SK-N-SH (cell line): ENCODE data around the gene TRAF4. TPM values are rescaled to one million over a fixed set of nuclear protein-coding genes. Genes with fewer than 3 reads are reported as not detected.
A peak's percentile ranks its signal among the peaks of the same experiment; 100 is the strongest.

Experiments
- CTCF ChIA-PET: fragments of 300-600, 350-600 bp; formaldehyde crosslinking; extraction: SDS; loops from one replicate; lab custom pipeline; 2021; lab: Yijun Ruan, JAX
- POLR2A ChIA-PET: fragments of 350-600 bp; sonication (Branson Sonifier 250); formaldehyde crosslinking; extraction: SDS; loops from one replicate; lab custom pipeline; 2020; ENCODE audit warnings: antibody characterized with exemption, inconsistent platforms; lab: Yijun Ruan, JAX
- DNase-seq: peaks from one replicate; pipeline ENCODE4 v3.0.0; 2012
- H2AFZ ChIP-seq: fragments of 200-600 bp; sonication (generic); 2 replicates; pipeline ENCODE4 v1.8.1; 2016; ENCODE audit warnings: antibody characterized with exemption, mild to moderate bottlenecking, low read depth
- H3F3A ChIP-seq: fragments of 200-600 bp; sonication (generic); replicated peaks from 2 replicates; pipeline ENCODE3; 2016; ENCODE audit warnings: antibody characterized with exemption, mild to moderate bottlenecking; ENCODE audit not compliant: insufficient read depth
- H3K27ac ChIP-seq, 2 experiments: fragments of 200-500 bp in 1 of 2; fragments of 200-600 bp in 1 of 2; sonication (Bioruptor generic) in 1 of 2; sonication (generic), shearing (Covaris generic) in 1 of 2; 2 replicates each; pipeline versions ENCODE4 v1.5.1 to v1.6.1; 2014 to 2016; ENCODE audit warnings: low read depth in 2 of 2, inconsistent platforms in 1 of 2, low read length in 1 of 2, mild to moderate bottlenecking in 1 of 2, mixed read lengths in 1 of 2
- H3K27me3 ChIP-seq: fragments of 200-600 bp; sonication (generic), shearing (Covaris generic); 2 replicates; pipeline ENCODE4 v1.6.1; 2016; ENCODE audit warnings: mixed run types; ENCODE audit not compliant: insufficient read depth
- H3K36me3 ChIP-seq, 2 experiments: fragments of 200-500 bp in 1 of 2; fragments of 200-600 bp in 1 of 2; sonication (Bioruptor generic) in 1 of 2; sonication (generic) in 1 of 2; replicated peaks in 1 of 2; 2 replicates each; pipeline versions ENCODE3 to v1.5.1; 2014 to 2016; ENCODE audit warnings: low read length in 1 of 2, mild to moderate bottlenecking in 1 of 2; ENCODE audit not compliant: insufficient read depth in 2 of 2, control insufficient read depth in 1 of 2
- H3K4me1 ChIP-seq, 2 experiments: fragments of 200-500 bp in 1 of 2; fragments of 200-600 bp in 1 of 2; sonication (Bioruptor generic) in 1 of 2; sonication (generic), shearing (Covaris generic) in 1 of 2; 2 replicates each; pipeline versions ENCODE4 v1.5.1 to v1.6.1; 2014 to 2016; ENCODE audit warnings: low read depth in 1 of 2, low read length in 1 of 2, mixed run types in 1 of 2; ENCODE audit not compliant: insufficient read depth in 2 of 2, control insufficient read depth in 1 of 2
- H3K4me2 ChIP-seq: fragments of 200-600 bp; sonication (generic), shearing (Covaris generic); 2 replicates; pipeline ENCODE4 v1.6.1; 2017; ENCODE audit warnings: mixed run types
- H3K4me3 ChIP-seq, 2 experiments: fragments of 200-500 bp in 1 of 2; fragments of 200-600 bp in 1 of 2; sonication (Bioruptor generic) in 1 of 2; sonication (generic), shearing (Covaris generic) in 1 of 2; 2 replicates each; pipeline versions ENCODE4 v1.5.1 to v1.8.1; 2014 to 2016; ENCODE audit warnings: low read depth in 2 of 2, inconsistent platforms in 1 of 2, low read length in 1 of 2, mild to moderate bottlenecking in 1 of 2, mixed read lengths in 1 of 2, moderate library complexity in 1 of 2
- H3K79me2 ChIP-seq: fragments of 200-600 bp; sonication (generic); 2 replicates; pipeline ENCODE4 v1.8.1; 2017; ENCODE audit warnings: mild to moderate bottlenecking; ENCODE audit not compliant: insufficient read depth
- H3K9ac ChIP-seq: fragments of 200-600 bp; sonication (generic); 2 replicates; pipeline ENCODE4 v1.6.1; 2017; ENCODE audit warnings: mixed run types
- H3K9me2 ChIP-seq: fragments of 200-600 bp; sonication (generic); 2 replicates; pipeline ENCODE4 v1.6.1; 2017; ENCODE audit warnings: mixed run types
- H3K9me3 ChIP-seq: fragments of 200-600 bp; sonication (generic); 2 replicates; pipeline ENCODE4 v1.6.1; 2017; ENCODE audit warnings: mixed run types, mild to moderate bottlenecking, moderate library complexity
- H4K20me1 ChIP-seq: fragments of 200-600 bp; sonication (generic); 2 replicates; pipeline ENCODE4 v1.6.1; 2017; ENCODE audit warnings: mild to moderate bottlenecking, mixed run types; ENCODE audit not compliant: insufficient read depth
- CHD2 ChIP-seq: fragments of 150-350 bp; IDR thresholded peaks from 2 replicates; pipeline ENCODE4 v1.6.1; 2018; ENCODE audit warnings: low read length; ENCODE audit not compliant: partially characterized antibody
- CTCF ChIP-seq: fragments of 200-600 bp; sonication (generic); IDR thresholded peaks from 2 replicates; pipeline ENCODE4 v1.6.1; 2017; ENCODE audit warnings: antibody characterized with exemption, mild to moderate bottlenecking, moderate library complexity
- EP300 ChIP-seq, 2 experiments: IDR thresholded peaks; 2 replicates each; pipeline versions ENCODE4 v1.4.0 to v1.6.1; 2012; ENCODE audit warnings: borderline replicate concordance in 1 of 2, low read depth in 1 of 2, low read length in 1 of 2
- EZH2phosphoT487 ChIP-seq: fragments of 200-600 bp; sonication (generic); IDR thresholded peaks from 2 replicates; pipeline ENCODE4 v1.6.1; 2017; ENCODE audit warnings: low read depth, mixed run types, mild to moderate bottlenecking, antibody characterized with exemption, moderate library complexity, borderline replicate concordance
- FOSL2 ChIP-seq: IDR thresholded peaks from 2 replicates; pipeline ENCODE4 v1.4.0; 2012; ENCODE audit warnings: low read depth, mild to moderate bottlenecking, moderate library complexity, borderline replicate concordance
- FOXM1 ChIP-seq: IDR thresholded peaks from 2 replicates; pipeline ENCODE4 v1.4.0; 2012; ENCODE audit warnings: low read depth, mild to moderate bottlenecking
- GABPA ChIP-seq: IDR thresholded peaks from 2 replicates; pipeline ENCODE4 v1.4.0; 2012; ENCODE audit warnings: low read depth, mild to moderate bottlenecking
- IRF3 ChIP-seq: fragments of 150-350 bp; IDR thresholded peaks from 2 replicates; pipeline ENCODE4 v1.6.1; 2016; ENCODE audit warnings: mild to moderate bottlenecking, low read depth, low read length
- NFIC ChIP-seq: IDR thresholded peaks from 2 replicates; pipeline ENCODE4 v1.4.0; 2012; ENCODE audit warnings: borderline replicate concordance
- NRF1 ChIP-seq: IDR thresholded peaks from 2 replicates; pipeline ENCODE4 v1.6.1; 2012; ENCODE audit warnings: low read depth, mild to moderate bottlenecking, low read length
- PBX3 ChIP-seq: IDR thresholded peaks from 2 replicates; pipeline ENCODE4; 2012
- POLR2AphosphoS5 ChIP-seq: IDR thresholded peaks from 2 replicates; pipeline ENCODE4 v1.6.1; 2012; ENCODE audit warnings: low read depth, low read length
- RCOR1 ChIP-seq: fragments of 150-350 bp; IDR thresholded peaks from 2 replicates; pipeline ENCODE4 v1.6.1; 2017; ENCODE audit warnings: antibody characterized with exemption, low read length
- SIN3A ChIP-seq: IDR thresholded peaks from 2 replicates; pipeline ENCODE4 v1.6.1; 2012; ENCODE audit warnings: low read depth, mild to moderate bottlenecking, low read length, moderate library complexity, borderline replicate concordance
- SMC3 ChIP-seq: IDR thresholded peaks from 2 replicates; pipeline ENCODE4 v1.6.1; 2012; ENCODE audit warnings: low read depth, low read length, improper control_type of control experiment
- TAF1 ChIP-seq: IDR thresholded peaks from 2 replicates; pipeline ENCODE4 v1.6.1; 2012; ENCODE audit warnings: low read depth, mild to moderate bottlenecking, low read length, moderate library complexity, borderline replicate concordance
- TCF12 ChIP-seq: IDR thresholded peaks from 2 replicates; pipeline ENCODE4 v1.4.0; 2012
- TEAD4 ChIP-seq: IDR thresholded peaks from 2 replicates; pipeline ENCODE4 v1.4.0; 2012; ENCODE audit warnings: mild to moderate bottlenecking, borderline replicate concordance; ENCODE audit not compliant: insufficient read depth
- ZBTB33 ChIP-seq: IDR thresholded peaks from 2 replicates; pipeline ENCODE4 v1.4.0; 2012; ENCODE audit warnings: low read depth, borderline replicate concordance
- WGBS: methylation state at CpG from one replicate; pipeline ENCODE4 v1.1.6; 2017; ENCODE audit warnings: low lambda C conversion rate; 5-methylcytosine and 5-hydroxymethylcytosine counted together
- polyA plus RNA-seq, 3 experiments: library from polyadenylated mRNA; depleted of rRNA; stranded (reverse); fragments of >200 nt; gene quantifications; 2 replicates each; pipeline ENCODE4 v1.2.3, GENCODE V29; 2012

TRAF4 gene
- polyA plus RNA-seq, 1 of the 3 experiments (the other 2 are of a cell fraction), result 95.7 TPM

GRCh38 chr17:28724500-28725165 lies 19.2 kb upstream of the TRAF4 start (continued):
- no peak for TF ChIP-seq CTCF
- TF ChIP-seq GABPA, result no peak
- no peak for TF ChIP-seq ZBTB33
- TF ChIP-seq EP300 (IDR thresholded peaks at IDR 0.05; ENCODE audit: borderline replicate concordance in 1 of 2, low read depth in 1 of 2, low read length in 1 of 2), result no peak
- TF ChIP-seq SIN3A, result no peak
- TF ChIP-seq NRF1, result no peak
- no peak for TF ChIP-seq SMC3
- TF ChIP-seq PBX3, result no peak

- peaks cover 36% of the 10 kb centered on the region for H4K20me1 ChIP-seq
- H3K4me2 ChIP-seq, result peak overlapping the region; percentile 99
- ChIA-PET POLR2A (interaction anchor here (1.0 to 4.5 kb wide), 3 partner anchors 18 to 227 kb away, joined by 3 to 52 read pairs (median 4); partner anchors contain the start of gene TRAF4), CTCF (interaction anchor here (0.8 to 11.1 kb wide), 15 partner anchors 9 to 391 kb away, joined by 3 to 612 read pairs (median 8); partner anchors contain the start of genes PHF12, PROCA1, SDF2 and SUPT6H)
- H3K9me3 ChIP-seq, result no peaks in the 10 kb centered on the region
- H3F3A ChIP-seq, result peaks cover 73% of the 10 kb centered on the region
- DNase-seq, result no peak
- 50% methylated on average over 18 of the region's 20 CpGs for WGBS
- H3K27me3 ChIP-seq, result no peaks in the 10 kb centered on the region
- H3K79me2 ChIP-seq, result peaks cover 31% of the 10 kb centered on the region
- H3K9ac ChIP-seq, result peak overlapping the region; percentile 71; the same call in 1 of the 2 replicates
- no peaks in the 10 kb centered on the region for H3K9me2 ChIP-seq
- H3K27ac ChIP-seq, result peak overlapping the region; percentile 72 to 88
- H2AFZ ChIP-seq, result no peak overlapping the region
- peaks cover 16 to 42% of the 10 kb centered on the region in 2 experiments for H3K4me1 ChIP-seq
- H3K36me3 ChIP-seq, result peaks cover 38 to 41% of the 10 kb centered on the region in 2 experiments
- H3K4me3 ChIP-seq, result peak overlapping the region; percentile 54 to 67
- TF ChIP-seq POLR2AphosphoS5, result peak; percentile 40; the same call in 1 of the 2 replicates
- TF ChIP-seq EZH2phosphoT487, result no peak
- TF ChIP-seq TCF12, result no peak
- no peak for TF ChIP-seq SMC3
- peak; percentile 54; the same call in 1 of the 2 replicates for TF ChIP-seq PBX3
- TF ChIP-seq NFIC, result no peak
- peak; percentile 11 for TF ChIP-seq CHD2
- no peak for TF ChIP-seq FOXM1
- TF ChIP-seq CTCF, result peak; percentile 25; the same call in 1 of the 2 replicates
- TF ChIP-seq TEAD4, result no peak
- TF ChIP-seq RCOR1, result no peak
- TF ChIP-seq NRF1, result no peak
- TF ChIP-seq EP300 (IDR thresholded peaks at IDR 0.05; ENCODE audit: borderline replicate concordance in 1 of 2, low read depth in 1 of 2, low read length in 1 of 2), result no peak
- no peak for TF ChIP-seq IRF3
- no peak for TF ChIP-seq FOSL2
- no peak for TF ChIP-seq TAF1
Observed at GRCh38 chr17:28725166-28725659, 18.6 kb upstream of the TRAF4 start.
